Measurements from ENCODE around the gene RPAIN.
A peak's percentile ranks its signal among the peaks of the same experiment; 100 is the strongest.

The RPAIN gene

DNA sequence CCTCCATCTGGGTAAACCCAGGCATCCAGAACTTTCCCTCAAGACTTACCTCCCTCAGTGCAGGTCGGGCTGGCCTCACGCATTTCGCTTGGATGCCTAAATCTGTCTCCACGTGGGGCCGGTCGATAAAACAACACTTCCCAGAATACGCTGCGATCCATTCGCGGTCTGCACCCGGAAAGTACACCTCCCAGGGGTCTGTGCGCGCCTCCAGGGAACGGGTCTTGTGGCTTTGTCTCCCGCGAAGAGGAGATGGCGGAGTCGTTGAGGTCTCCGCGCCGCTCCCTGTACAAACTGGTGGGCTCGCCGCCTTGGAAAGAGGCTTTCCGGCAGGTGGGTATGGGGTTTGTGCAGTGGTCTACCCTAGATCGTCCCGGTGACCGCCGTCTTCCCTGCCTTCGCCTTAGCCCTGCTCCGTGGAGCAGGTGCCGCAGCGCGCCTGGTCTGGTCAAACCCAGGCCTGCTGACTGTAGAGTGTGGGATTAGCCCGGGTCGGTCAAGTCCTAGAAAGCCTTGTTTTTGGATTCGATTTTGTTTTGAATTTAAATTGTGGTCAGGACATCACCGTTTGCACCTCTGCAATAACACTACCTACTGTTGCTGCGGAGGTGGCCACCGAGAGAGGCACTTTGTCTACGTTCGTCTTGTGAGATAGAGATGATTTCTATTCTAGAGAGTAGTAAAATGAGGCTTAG is at the start of gene RPAIN:
Gene RPAIN (plus strand): TSS at position 224 of the 695 bp plus-strand sequence. CDS start 29 bp downstream, at position 253.
- peak; percentile 83 for DNase-seq (ENCODE audit: low spot score)

- DNase-seq (ENCODE audit: low spot score): no peak
These were observed 49.6 kb upstream of the RPAIN start for GRCh38 chr17:5370411-5370810.

DNA sequence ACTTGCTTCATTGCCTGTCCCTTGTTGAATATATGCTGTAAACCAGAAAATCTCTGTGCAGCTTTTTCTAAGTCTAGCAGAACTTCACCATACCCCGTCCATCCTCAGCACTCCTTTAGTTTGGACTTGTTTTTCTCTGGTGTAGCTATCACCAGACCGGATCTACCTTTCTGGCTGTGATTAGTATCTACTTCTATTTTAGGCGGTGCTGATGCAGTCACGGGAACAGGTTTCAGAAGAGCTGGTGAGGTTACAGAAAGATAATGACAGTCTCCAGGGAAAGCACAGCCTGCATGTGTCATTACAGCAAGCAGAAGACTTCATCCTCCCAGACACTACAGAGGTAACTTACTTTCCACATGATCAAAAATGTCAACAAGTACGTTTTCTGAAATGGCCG is 46.9 kb upstream of the RPAIN start:
- DNase-seq (ENCODE audit: low spot score): no peak

GRCh38 chr17:5378566-5379207 is 41.3 kb upstream of the RPAIN start:
- no peak for DNase-seq (ENCODE audit: low spot score)

GRCh38 chr17:5379351-5380107 is 40.5 kb upstream of the RPAIN start:
- no peak for DNase-seq (ENCODE audit: low spot score)

- no peak for DNase-seq (ENCODE audit: low spot score)
These were observed 39.4 kb upstream of the RPAIN start for GRCh38 chr17:5380491-5381135.

- no peak for DNase-seq (ENCODE audit: low spot score)
These were observed 38.4 kb upstream of the RPAIN start for GRCh38 chr17:5381542-5381941.

DNA sequence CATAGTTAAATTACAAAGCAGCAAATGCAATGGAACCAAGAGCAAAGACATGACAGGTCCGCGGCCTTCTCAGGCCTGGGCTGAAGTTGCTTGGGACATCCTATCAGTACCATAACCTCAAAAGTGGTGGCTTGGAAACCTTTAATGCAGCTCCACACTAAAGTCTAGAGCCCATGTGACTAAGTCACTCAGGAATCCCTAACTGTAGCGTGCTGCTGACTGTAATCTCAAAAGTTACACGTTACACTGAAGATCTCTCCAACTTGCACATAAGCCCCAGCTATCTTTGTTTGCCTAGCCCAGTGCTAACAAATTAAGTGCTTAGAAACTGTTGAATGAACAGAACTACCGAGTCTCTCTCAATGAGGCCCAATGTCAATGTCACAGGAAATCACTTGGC is 28.3 kb upstream of the RPAIN start:
- DNase-seq (ENCODE audit: low spot score): no peak

DNA sequence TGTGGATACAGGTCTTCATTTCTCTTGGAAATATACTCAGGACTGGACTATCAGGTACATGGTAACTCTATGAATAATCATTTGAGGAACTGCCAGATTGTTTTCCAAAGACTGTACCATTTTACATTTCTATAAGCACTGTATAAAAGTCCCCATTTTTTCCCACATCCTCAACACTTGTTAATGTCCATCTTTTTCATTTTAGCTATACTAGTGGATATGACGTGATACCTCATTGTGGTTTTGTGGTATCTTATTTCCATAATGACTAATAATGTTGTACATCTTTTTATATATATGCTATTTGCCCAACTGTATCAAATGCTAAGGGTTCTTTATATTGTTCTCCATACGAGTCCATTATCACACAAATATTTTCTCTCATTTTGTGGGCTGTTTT is 23.4 kb upstream of the RPAIN start:
- no peak for DNase-seq (ENCODE audit: low spot score)

GRCh38 chr17:5399767-5400166 is 20.2 kb upstream of the RPAIN start:
- no peak for DNase-seq (ENCODE audit: low spot score)

DNA sequence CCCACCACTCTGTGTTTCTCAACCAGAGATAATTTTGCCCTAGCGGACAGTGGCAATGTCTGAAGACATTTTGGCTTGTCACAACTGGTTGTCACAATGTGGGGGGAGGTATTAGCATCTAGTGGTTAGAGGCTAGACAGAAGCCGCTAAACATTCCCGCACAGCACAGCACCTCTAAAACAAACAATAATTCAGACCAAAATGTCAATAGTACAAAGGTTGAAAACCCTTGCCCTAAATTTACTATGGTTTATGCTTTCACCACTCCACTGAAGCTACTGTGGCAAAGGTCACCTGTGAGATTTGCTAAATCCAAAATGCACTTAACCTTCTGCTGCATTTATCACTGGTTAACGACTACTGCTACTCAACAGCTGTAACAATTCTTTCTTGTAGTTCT is 14.6 kb upstream of the RPAIN start:
- no peak for DNase-seq (ENCODE audit: low spot score)

DNA sequence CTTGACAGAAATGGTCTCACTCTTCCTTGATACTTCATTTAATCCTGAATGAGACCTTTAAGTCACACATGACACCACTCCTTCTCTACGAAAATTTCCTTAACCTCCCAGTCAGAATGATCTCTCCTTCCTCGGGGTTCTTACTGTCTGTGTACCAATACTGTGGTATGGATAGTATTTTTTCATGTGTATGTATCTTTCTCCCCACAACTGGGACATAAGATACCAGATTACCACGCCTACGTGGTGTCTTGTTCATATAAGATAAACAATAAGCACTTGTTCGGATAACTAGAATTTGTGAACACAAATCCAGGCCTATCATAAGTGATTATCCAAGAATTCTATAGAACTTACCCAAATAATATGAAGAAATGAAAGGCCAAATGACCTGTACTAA is 11.8 kb upstream of the RPAIN start:
- DNase-seq (ENCODE audit: low spot score): no peak

- no peak for DNase-seq (ENCODE audit: low spot score)
These were observed 9.2 kb upstream of the RPAIN start for GRCh38 chr17:5410594-5411272.

DNA sequence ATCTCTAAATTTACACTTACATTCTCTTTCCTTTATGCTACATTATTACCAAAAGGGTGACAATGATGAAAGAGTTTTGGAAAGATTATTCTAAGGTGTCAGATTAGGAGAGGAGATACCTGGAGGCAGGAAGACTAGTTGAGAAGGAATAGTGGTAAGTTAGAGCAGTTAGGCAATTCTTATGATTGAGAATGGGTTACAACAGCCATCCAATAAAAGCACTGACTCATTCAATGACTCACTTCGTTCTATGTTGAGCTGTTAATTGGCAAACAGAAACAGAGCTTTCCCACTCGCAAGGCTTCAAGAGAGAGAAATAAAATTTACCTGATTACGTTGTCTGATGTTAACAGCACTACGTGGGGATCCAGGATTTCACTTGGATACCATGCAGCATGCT is 6.3 kb upstream of the RPAIN start:
- DNase-seq (ENCODE audit: low spot score): no peak

DNA sequence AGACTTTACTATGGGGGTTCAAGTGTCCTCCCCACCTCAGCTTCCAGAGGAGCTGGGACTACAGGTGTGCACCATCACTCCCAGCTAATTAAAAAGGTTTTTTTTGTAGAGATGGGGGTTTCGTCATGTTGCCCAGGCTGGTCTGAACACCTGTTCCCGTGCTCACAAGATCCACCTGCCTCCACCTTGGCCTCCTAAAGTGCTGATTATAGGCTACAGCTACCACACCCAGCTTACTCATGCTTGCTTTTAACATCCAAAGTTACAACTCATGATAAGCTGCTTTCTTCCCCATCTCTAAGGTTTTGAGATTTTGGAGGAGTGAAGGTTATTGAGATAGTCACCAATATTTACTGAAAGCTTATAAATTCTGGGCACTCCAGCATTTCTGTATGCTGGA is 3.1 kb upstream of the RPAIN start:
- DNase-seq (ENCODE audit: low spot score): no peak

DNA sequence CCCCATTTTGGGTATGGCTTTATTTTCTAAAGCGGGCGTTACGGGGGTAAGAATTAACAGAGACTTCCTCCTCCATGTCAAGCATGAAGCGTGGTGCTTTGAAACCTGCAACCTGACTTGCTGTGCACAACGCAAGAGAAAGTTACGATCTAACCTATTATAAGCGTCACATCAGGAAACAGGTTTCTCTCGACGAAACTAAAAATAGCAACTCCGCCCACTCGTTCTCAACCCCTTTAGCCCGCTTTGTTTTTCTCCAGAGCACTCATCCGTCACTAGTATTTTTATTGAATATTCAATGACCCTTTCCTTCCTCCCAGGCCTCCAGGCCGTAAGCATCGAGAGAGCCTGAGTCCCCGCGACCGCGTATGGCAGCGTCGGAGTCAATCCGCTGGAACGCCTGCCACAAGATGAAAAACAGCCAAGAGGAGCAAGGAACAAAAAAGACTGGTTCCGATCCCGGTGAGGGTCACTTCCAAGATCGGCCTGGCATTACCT is 1.1 kb upstream of the RPAIN start:
- no peak for DNase-seq (ENCODE audit: low spot score)

DNA sequence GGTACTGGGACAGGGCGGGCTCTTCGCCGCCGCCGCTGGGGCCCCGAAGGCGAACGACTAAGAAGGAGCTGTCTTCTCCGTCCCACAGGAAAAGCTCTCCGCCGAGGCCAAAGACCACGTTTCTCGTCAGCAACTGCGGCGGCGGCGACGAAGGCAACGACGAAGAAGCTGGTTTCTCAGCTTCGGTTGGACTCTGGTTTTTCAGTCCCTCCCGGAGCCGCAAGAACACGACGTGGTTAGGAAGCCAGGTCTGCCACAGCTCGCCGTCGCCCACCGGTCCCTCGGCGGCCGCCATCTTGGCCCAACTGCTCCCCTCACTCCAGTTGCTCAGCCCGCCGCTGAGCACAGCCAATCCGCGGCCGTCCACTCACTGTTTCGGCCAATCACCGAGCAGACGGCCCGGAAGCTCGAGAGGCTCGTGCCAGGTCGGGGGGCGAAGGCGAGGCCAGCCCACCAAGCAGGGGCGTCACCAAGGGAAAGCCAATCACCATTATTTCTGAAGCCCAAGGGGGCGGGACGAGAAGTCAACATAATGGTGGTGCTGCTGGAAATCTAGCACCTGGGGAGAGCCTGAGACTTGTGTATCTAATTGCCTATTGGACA is 525 bp upstream of the RPAIN start, which contains the start of gene NUP88:
Gene NUP88 (minus strand): TSS at position 307 of the 603 bp plus-strand sequence. CDS start 12 bp downstream, at position 295.
- DNase-seq (ENCODE audit: low spot score): peak; percentile 95

DNA sequence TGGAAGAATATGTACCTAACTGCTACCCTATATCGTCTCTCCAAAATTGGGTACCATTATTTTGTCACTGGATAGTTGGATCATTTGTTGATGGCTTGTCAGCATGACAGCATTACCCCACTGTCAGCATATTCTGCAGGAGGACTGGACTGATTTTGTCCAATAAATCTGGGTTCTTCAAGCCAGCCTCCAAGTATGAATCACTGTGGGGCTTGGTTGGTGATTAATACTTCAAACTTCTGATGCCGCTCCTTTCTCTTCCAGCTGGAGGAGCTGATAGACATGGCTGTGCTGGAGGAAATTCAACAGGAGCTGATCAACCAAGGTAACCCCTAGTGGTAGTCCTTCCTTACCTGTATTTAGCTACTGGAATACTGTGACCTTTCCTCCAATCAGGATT is 2.5 kb downstream of the RPAIN start:
- DNase-seq (ENCODE audit: low spot score): no peak

- no peak for DNase-seq (ENCODE audit: low spot score)
These were observed 4.9 kb downstream of the RPAIN start for GRCh38 chr17:5424909-5425308.

GRCh38 chr17:5425826-5426225 is 5.8 kb downstream of the RPAIN start:
- DNase-seq (ENCODE audit: low spot score): no peak

DNA sequence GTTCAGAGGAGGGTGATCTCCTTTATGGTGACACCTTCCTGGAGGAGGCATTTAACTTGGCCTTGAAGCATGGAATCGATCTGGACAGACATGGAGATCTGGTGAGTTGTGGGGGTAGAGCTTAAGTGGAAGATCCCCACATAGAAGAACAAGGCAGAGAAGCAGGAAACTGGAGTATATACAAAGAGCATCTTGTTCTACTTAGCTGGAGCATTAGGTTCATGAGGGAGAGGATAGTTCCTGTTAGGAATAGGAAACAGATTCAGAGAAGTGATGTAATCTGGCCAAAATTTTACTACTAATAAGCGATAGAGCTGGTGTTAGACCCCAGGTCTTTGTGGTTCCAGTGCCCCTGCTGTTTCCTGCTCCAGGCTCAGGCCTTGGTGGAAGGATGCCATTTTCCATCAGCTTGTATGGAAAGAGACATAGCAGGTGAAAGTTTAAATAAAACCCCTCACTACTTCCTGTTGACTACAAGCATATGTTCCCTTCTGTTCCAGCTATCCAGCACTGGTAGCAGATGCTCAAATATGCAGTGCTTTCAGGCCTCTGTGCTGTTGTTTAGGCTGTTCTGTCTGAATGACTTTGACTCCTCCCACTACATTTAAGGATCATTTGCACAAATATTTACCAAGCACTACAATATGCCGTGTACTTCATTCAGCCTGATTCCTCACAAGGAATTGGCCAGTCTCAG is 9.4 kb downstream of the RPAIN start:
- DNase-seq (ENCODE audit: low spot score): peak; percentile 30
